OCI-LY1 (cell line): ENCODE results near the gene TRAPPC12.

Source experiments
- H2AFZ ChIP-seq: fragments of 200-600 bp; sonication (generic), shearing (Covaris generic); 2 replicates; pipeline ENCODE4 v1.6.0; 2014; ENCODE audit warnings: antibody characterized with exemption, mild to moderate bottlenecking, low read length
- H3F3A ChIP-seq: fragments of 200-600 bp; sonication (generic), shearing (Covaris generic); 2 replicates; pipeline ENCODE4 v1.6.0; 2014; ENCODE audit warnings: mild to moderate bottlenecking, antibody characterized with exemption, low read length, moderate library complexity; ENCODE audit not compliant: insufficient read depth
- H3K27ac ChIP-seq: fragments of 200-600 bp; sonication (generic); 2 replicates; pipeline ENCODE4 v1.5.1; 2014; ENCODE audit warnings: low read length, mixed run types, mild to moderate bottlenecking, low read depth; ENCODE audit not compliant: poor library complexity, severe bottlenecking
- H3K27me3 ChIP-seq: fragments of 200-600 bp; sonication (generic); 2 replicates; pipeline ENCODE4 v1.6.0; 2014; ENCODE audit warnings: antibody characterized with exemption, mild to moderate bottlenecking, low read length, moderate library complexity; ENCODE audit not compliant: insufficient read depth
- H3K36me3 ChIP-seq: fragments of 200-600 bp; sonication (generic); 2 replicates; pipeline ENCODE4 v1.6.1; 2014; ENCODE audit warnings: mild to moderate bottlenecking, antibody characterized with exemption, low read length, moderate library complexity, mixed read lengths; ENCODE audit not compliant: insufficient read depth
- H3K4me1 ChIP-seq: fragments of 200-600 bp; sonication (generic); 2 replicates; pipeline ENCODE4 v1.5.1; 2014; ENCODE audit warnings: mild to moderate bottlenecking, low read length, moderate library complexity; ENCODE audit not compliant: insufficient read depth, severe bottlenecking
- H3K4me2 ChIP-seq: fragments of 200-600 bp; sonication (generic), shearing (Covaris generic); 2 replicates; pipeline ENCODE4 v1.6.1; 2014; ENCODE audit warnings: low read length
- H3K4me3 ChIP-seq: fragments of 200-600 bp; sonication (generic); 2 replicates; pipeline ENCODE4 v1.5.1; 2014; ENCODE audit warnings: low read length, low read depth, mild to moderate bottlenecking, mixed read lengths; ENCODE audit not compliant: poor library complexity, severe bottlenecking
- H3K79me2 ChIP-seq: fragments of 200-600 bp; shearing (Covaris generic); 2 replicates; pipeline ENCODE4 v1.6.1; 2016; ENCODE audit warnings: mixed run types, low read length, mixed read lengths; ENCODE audit not compliant: insufficient read depth
- H3K9ac ChIP-seq: fragments of 200-600 bp; sonication (generic), shearing (Covaris generic); 2 replicates; pipeline ENCODE4 v1.6.1; 2014; ENCODE audit warnings: mild to moderate bottlenecking, low read length, mixed read lengths
- H3K9me2 ChIP-seq: fragments of 200-600 bp; sonication (generic), shearing (Covaris generic); 2 replicates; pipeline ENCODE4 v1.6.1; 2014; ENCODE audit warnings: low read depth, mild to moderate bottlenecking, low read length, mixed read lengths
- H3K9me3 ChIP-seq: fragments of 200-600 bp; shearing (Covaris generic); 2 replicates; pipeline ENCODE4 v1.6.1; 2014; ENCODE audit warnings: low read length, mixed read lengths
- H4K20me1 ChIP-seq: fragments of 200-600 bp; sonication (generic), shearing (Covaris generic); 2 replicates; pipeline ENCODE4 v1.6.0; 2016; ENCODE audit warnings: mild to moderate bottlenecking, low read length; ENCODE audit not compliant: insufficient read depth
- CTCF ChIP-seq: fragments of 200-600 bp; sonication (generic), shearing (Covaris generic); IDR thresholded peaks from 2 replicates; pipeline ENCODE4 v1.5.1; 2017; ENCODE audit warnings: mild to moderate bottlenecking, antibody characterized with exemption, low read length, moderate library complexity, mixed read lengths
- EZH2 ChIP-seq: fragments of 200-600 bp; sonication (generic), shearing (Covaris generic); IDR thresholded peaks from 2 replicates; pipeline ENCODE4 v1.8.0; 2017; ENCODE audit warnings: borderline replicate concordance, mixed run types, mild to moderate bottlenecking, antibody characterized with exemption, low read length, moderate library complexity, mixed read lengths

Gene TRAPPC12

DNA sequence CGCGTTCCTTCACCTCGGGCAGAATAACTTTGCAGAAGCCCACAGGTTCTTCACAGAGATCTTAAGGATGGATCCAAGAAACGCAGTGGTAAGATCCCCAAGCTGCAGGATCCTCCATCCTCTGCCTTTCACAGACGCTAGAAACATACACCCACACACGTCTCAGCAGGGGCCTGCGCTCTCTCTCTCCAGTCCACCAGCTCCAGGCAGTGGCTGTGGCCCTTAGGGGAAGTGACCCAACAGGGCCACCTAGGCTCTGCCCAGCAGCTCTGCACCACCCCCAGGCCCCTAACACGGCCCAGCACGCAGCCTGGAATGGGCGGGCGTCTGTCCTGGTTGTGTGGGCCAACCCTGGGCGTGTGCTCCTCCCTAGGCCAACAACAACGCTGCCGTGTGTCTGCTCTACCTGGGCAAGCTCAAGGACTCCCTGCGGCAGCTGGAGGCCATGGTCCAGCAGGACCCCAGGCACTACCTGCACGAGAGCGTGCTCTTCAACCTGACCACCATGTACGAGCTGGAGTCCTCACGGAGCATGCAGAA, 99.4 kb downstream of the TRAPPC12 start:
- no peak overlapping the region for H3K4me3 ChIP-seq
- peaks cover 19% of the 10 kb centered on the region for H3K36me3 ChIP-seq

DNA sequence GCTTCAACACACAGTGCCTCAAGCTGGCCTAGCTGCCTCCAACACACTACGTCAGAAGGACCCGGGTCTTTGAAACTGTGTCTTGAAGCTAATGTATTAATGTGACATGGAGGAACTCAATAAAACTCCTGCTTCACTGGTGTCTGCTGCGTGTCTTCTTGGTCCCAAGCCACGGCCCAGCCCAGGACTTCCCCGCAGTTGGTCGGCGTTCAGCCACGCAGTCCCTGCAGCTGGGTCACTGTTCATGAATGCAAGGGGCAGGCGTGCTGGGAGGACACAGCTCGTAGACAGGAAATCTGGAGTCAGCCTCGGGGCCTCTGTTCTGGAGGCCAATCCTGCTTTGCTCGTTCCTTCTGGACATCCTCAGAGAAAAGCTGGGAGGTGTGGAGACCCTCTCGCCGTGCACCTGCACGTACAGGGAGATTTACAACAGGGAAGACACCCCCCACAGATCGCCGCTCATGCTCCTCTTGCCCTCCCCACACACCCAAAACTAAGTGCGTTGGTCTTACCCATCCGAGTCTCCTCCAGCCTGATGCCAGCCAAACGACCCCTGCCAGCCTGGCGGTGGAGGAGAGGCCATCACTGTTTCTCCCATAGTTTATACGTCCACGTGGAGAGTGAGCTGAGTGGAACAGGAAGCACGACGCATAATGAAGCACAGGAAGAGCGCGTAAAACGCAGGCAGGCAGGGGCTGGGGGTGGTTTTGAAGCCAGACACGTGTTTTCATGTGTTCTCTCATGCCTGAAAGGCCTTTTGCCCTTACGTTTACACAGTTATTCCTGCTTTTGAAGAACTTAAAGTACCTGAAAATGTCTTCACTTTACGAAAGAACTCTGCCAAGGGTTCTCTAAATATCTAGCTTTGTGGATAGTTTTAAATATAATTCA, 100.2 kb downstream of the TRAPPC12 start:
- Histone ChIP-seq H2AFZ (no peak overlapping the region), H3K79me2 (no peaks in the 10 kb centered on the region), H3K36me3 (peaks cover 18% of the 10 kb centered on the region), H3K4me1 (peaks cover 20% of the 10 kb centered on the region), H3K9me3 (no peaks in the 10 kb centered on the region), H3K4me3 (no peak overlapping the region), H3K27ac (peak overlapping the region; percentile 92), H3K4me2 (peak overlapping the region; percentile 33; the same call in 1 of the 2 replicates), H3K9ac (no peak overlapping the region), H3K27me3 (no peaks in the 10 kb centered on the region), H4K20me1 (no peaks in the 10 kb centered on the region), H3K9me2 (no peaks in the 10 kb centered on the region), H3F3A (no peaks in the 10 kb centered on the region)
- TF ChIP-seq EZH2 = no peak
- no peak for TF ChIP-seq CTCF

More for the DNA sequence above, 99.4 kb downstream of the TRAPPC12 start:
- TF ChIP-seq CTCF = no peak
- no peaks in the 10 kb centered on the region for H4K20me1 ChIP-seq
- no peaks in the 10 kb centered on the region for H3K9me2 ChIP-seq
- no peaks in the 10 kb centered on the region for H3F3A ChIP-seq
- H3K4me1 ChIP-seq = peaks cover 20% of the 10 kb centered on the region
- H3K4me2 ChIP-seq = no peak overlapping the region
- H3K9ac ChIP-seq = no peak overlapping the region
- H3K27ac ChIP-seq = peak overlapping the region; percentile 92
- H3K79me2 ChIP-seq = no peaks in the 10 kb centered on the region
- H3K27me3 ChIP-seq = no peaks in the 10 kb centered on the region
- no peak overlapping the region for H2AFZ ChIP-seq
- H3K9me3 ChIP-seq = no peaks in the 10 kb centered on the region

- TF ChIP-seq EZH2 = no peak
- TF ChIP-seq CTCF = no peak
- H3K36me3 ChIP-seq = peaks cover 18% of the 10 kb centered on the region
- H3F3A ChIP-seq = no peaks in the 10 kb centered on the region
- peaks cover 20% of the 10 kb centered on the region for H3K4me1 ChIP-seq
- H3K9me3 ChIP-seq = no peaks in the 10 kb centered on the region
- H3K27ac ChIP-seq = peak overlapping the region; percentile 92
- H2AFZ ChIP-seq = no peak overlapping the region
- no peak overlapping the region for H3K9ac ChIP-seq
- no peaks in the 10 kb centered on the region for H3K9me2 ChIP-seq
- peak overlapping the region; percentile 33; the same call in 1 of the 2 replicates for H3K4me2 ChIP-seq
- H3K27me3 ChIP-seq = no peaks in the 10 kb centered on the region
- H4K20me1 ChIP-seq = no peaks in the 10 kb centered on the region
- H3K79me2 ChIP-seq = no peaks in the 10 kb centered on the region
- H3K4me3 ChIP-seq = no peak overlapping the region
These were observed 101.0 kb downstream of the TRAPPC12 start for GRCh38 chr2:3480352-3481010.
